Measurements from ENCODE around the gene LRRN2. TPM values are rescaled to one million over a fixed set of nuclear protein-coding genes. Genes with fewer than 3 reads are reported as not detected.

Gene LRRN2
- total RNA-seq, 1 experiment from 2014 or later = 2.0 TPM

- peak; percentile 43; the same call in 1 of the 2 replicates for ATAC-seq
- no peaks in the 10 kb centered on the region for H3K4me1 ChIP-seq (ENCODE audit: control insufficient read depth, insufficient read depth, low read length)
Observed at GRCh38 chr1:204584699-204585372, 100.7 kb downstream of the LRRN2 start.

GRCh38 chr1:204583909-204584632, 101.5 kb downstream of the LRRN2 start:
- ChIA-PET CTCF (no interaction called here), POLR2A (no interaction called here)
- no peak overlapping the region for H3K27ac ChIP-seq (ENCODE audit: low read length)
- intact Hi-C loops (cut with micrococcal nuclease; ENCODE audit: unreplicated experiment) (no loop called here), in situ Hi-C loops (cut with HindIII; ENCODE audit: low pct_unique_long_range_greater_than_20kb, low sequenced_read_pairs) (no loop called here)
- no peaks in the 10 kb centered on the region for H3K27me3 ChIP-seq (ENCODE audit: control insufficient read depth, insufficient read depth, low read length)
- DNase-seq (ENCODE audit: low read depth, low spot score) (no peak), ATAC-seq (no peak)
- no TSS peak for BruUV-seq (replicated peaks)
- no peak overlapping the region for H3K4me3 ChIP-seq (ENCODE audit: low read depth in 2 of 2, low read length in 2 of 2)
- no peaks in the 10 kb centered on the region for H3K4me1 ChIP-seq (ENCODE audit: control insufficient read depth, insufficient read depth, low read length)
- no peaks in the 10 kb centered on the region for H3K36me3 ChIP-seq (ENCODE audit: control insufficient read depth, insufficient read depth, low read length)
- no peaks in the 10 kb centered on the region for H3K9me3 ChIP-seq (ENCODE audit: control insufficient read depth, insufficient read depth, low read depth, low read length)
- no peak for TF ChIP-seq CTCF (IDR thresholded peaks at IDR 0.05)
- no peak for TF ChIP-seq TCF7L2 (IDR thresholded peaks at IDR 0.05; ENCODE audit: low read depth, low read length)
- no peak for TF ChIP-seq REST (IDR thresholded peaks at IDR 0.05; ENCODE audit: insufficient read depth in 1 of 2, low read depth in 2 of 2, low read length in 1 of 2)
- TF ChIP-seq SIN3A (IDR thresholded peaks at IDR 0.05; ENCODE audit: borderline replicate concordance, insufficient read depth, low read depth, low read length) = no peak

More at GRCh38 chr1:204584699-204585372, 100.7 kb downstream of the LRRN2 start:
- no peaks in the 10 kb centered on the region for H3K36me3 ChIP-seq (ENCODE audit: control insufficient read depth, insufficient read depth, low read length)
- intact Hi-C loops (cut with micrococcal nuclease; ENCODE audit: unreplicated experiment) = no loop called here
- in situ Hi-C loops (cut with HindIII; ENCODE audit: low pct_unique_long_range_greater_than_20kb, low sequenced_read_pairs) = no loop called here
- TF ChIP-seq SIN3A (IDR thresholded peaks at IDR 0.05; ENCODE audit: borderline replicate concordance, insufficient read depth, low read depth, low read length) (no peak), CTCF (IDR thresholded peaks at IDR 0.05) (no peak), TCF7L2 (IDR thresholded peaks at IDR 0.05; ENCODE audit: low read depth, low read length) (no peak), REST (IDR thresholded peaks at IDR 0.05; ENCODE audit: insufficient read depth in 1 of 2, low read depth in 2 of 2, low read length in 1 of 2) (no peak), POLR2AphosphoS5 (IDR thresholded peaks at IDR 0.05; ENCODE audit: low read depth, low read length) (no peak)
- H3K27ac ChIP-seq (ENCODE audit: low read length) = no peak overlapping the region
- CTCF ChIA-PET = no interaction called here
- no peak overlapping the region for H3K4me3 ChIP-seq (ENCODE audit: low read depth in 2 of 2, low read length in 2 of 2)
- H3K9me3 ChIP-seq (ENCODE audit: control insufficient read depth, insufficient read depth, low read depth, low read length) = no peaks in the 10 kb centered on the region
- DNase-seq (ENCODE audit: low read depth, low spot score) = no peak
- H3K27me3 ChIP-seq (ENCODE audit: control insufficient read depth, insufficient read depth, low read length) = no peaks in the 10 kb centered on the region
- POLR2A ChIA-PET = no interaction called here
- no TSS peak for BruUV-seq (replicated peaks)
